HepG2 (cell line): Measurements from ENCODE around the gene SAP130. TPM values are rescaled to one million over a fixed set of nuclear protein-coding genes. Genes with fewer than 3 reads are reported as not detected.

ENCODE experiments used
- FOSL2 ChIP-seq: sonication (generic); formaldehyde crosslinking; IDR thresholded peaks from 2 replicates; pipeline ENCODE4 v1.4.0; 2020; ENCODE audit warnings: missing genetic modification reagents
- FUBP1 ChIP-seq: sonication (generic); formaldehyde crosslinking; IDR thresholded peaks from 2 replicates; pipeline ENCODE4 v1.5.1; 2020; ENCODE audit warnings: missing genetic modification reagents, mild to moderate bottlenecking, borderline replicate concordance
- HNF4A ChIP-seq: sonication (generic); formaldehyde crosslinking; IDR thresholded peaks from 2 replicates; pipeline ENCODE4 v1.4.0; 2020; ENCODE audit warnings: missing genetic modification reagents
- LCORL ChIP-seq, 2 experiments: fragments of 450-650 bp in 1 of 2; sonication (generic) in 1 of 2; formaldehyde crosslinking in 1 of 2; IDR thresholded peaks; 2 replicates each; pipeline versions ENCODE4 v1.5.0 to v1.6.1; 2017 to 2020; ENCODE audit warnings: antibody characterized with exemption in 1 of 2, missing genetic modification reagents in 1 of 2
- RBFOX2 ChIP-seq: fragments of 200-400 bp; formaldehyde crosslinking; IDR thresholded peaks from 2 replicates; pipeline ENCODE4 v1.6.1; 2017; ENCODE audit warnings: low read depth, mild to moderate bottlenecking, low read length
- TCF12 ChIP-seq, 2 experiments: fragments of 450-650 bp in 1 of 2; sonication (generic) in 1 of 2; formaldehyde crosslinking in 1 of 2; IDR thresholded peaks; 2 replicates each; pipeline versions ENCODE4 v1.6.1 to v1.8.0; 2017 to 2022; ENCODE audit warnings: antibody characterized with exemption in 1 of 2, mild to moderate bottlenecking in 1 of 2, missing genetic modification reagents in 1 of 2, moderate library complexity in 1 of 2
- ZXDC ChIP-seq: sonication (generic); formaldehyde crosslinking; IDR thresholded peaks from 2 replicates; pipeline ENCODE4 v1.5.0; 2020; ENCODE audit warnings: mild to moderate bottlenecking, missing genetic modification reagents
- polyA plus RNA-seq, 8 experiments: library from polyadenylated mRNA; depleted of rRNA in 3 of 8; stranded (reverse) in 7 of 8; unstranded in 1 of 8; fragments of >200 nt; fragmentation: Illumina TruSeq in 4 of 8; extraction: Trizol in 4 of 8; gene quantifications; 2 replicates each; pipeline versions ENCODE4 v1.2.1 to v1.2.3, GENCODE V29; 2011 to 2016; ENCODE audit warnings: low read depth in 4 of 8, missing spikeins in 1 of 8, mixed read lengths in 1 of 8; ENCODE audit not compliant: insufficient read depth in 1 of 8
- total RNA-seq, 5 experiments: library from RNA; depleted of rRNA; stranded (reverse); fragments of >200 nt; fragmentation: Illumina TruSeq; extraction: Trizol; gene quantifications; 2 replicates each; pipeline ENCODE4 v1.2.3, GENCODE V29; 2016; ENCODE audit warnings: low read depth in 1 of 5
- TF ChIP-seq, protein P1 (sequence below): sonication (generic); formaldehyde crosslinking; IDR thresholded peaks from 2 replicates; pipeline ENCODE4 v1.4.0; 2020; ENCODE audit warnings: missing genetic modification reagents
- TF ChIP-seq, protein P2 (sequence below): sonication (generic); formaldehyde crosslinking; conservative IDR thresholded peaks from 2 replicates; pipeline ENCODE4 v1.4.0; 2020; ENCODE audit warnings: mild to moderate bottlenecking, missing genetic modification reagents, moderate library complexity

The SAP130 gene
- total and polyA plus RNA-seq, 2 of the 13 experiments (the other 11 are each of a cell fraction or from before 2014, with no cell fraction given) = 11.1 to 18.6 TPM

DNA sequence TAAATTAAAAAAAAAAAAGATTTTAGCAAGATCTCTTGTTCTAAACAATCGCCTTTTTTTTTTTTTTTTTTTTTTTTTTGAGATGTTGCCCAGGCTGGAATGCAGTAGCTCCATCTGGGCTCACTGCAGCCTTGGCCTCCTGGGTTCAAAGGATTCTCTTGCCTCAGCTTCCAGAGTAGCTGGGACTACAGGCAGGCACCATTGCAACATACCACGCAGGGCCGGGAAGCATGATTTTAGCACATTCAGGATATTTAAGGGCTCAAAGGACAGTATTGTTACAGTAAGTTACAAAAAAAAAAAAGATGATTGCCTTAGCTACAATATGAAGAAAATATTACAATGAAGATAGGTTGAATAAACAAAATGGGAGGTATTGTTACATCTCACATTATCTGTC lies 29.5 kb upstream of the SAP130 start (continued):
- TF ChIP-seq, protein P1, sequence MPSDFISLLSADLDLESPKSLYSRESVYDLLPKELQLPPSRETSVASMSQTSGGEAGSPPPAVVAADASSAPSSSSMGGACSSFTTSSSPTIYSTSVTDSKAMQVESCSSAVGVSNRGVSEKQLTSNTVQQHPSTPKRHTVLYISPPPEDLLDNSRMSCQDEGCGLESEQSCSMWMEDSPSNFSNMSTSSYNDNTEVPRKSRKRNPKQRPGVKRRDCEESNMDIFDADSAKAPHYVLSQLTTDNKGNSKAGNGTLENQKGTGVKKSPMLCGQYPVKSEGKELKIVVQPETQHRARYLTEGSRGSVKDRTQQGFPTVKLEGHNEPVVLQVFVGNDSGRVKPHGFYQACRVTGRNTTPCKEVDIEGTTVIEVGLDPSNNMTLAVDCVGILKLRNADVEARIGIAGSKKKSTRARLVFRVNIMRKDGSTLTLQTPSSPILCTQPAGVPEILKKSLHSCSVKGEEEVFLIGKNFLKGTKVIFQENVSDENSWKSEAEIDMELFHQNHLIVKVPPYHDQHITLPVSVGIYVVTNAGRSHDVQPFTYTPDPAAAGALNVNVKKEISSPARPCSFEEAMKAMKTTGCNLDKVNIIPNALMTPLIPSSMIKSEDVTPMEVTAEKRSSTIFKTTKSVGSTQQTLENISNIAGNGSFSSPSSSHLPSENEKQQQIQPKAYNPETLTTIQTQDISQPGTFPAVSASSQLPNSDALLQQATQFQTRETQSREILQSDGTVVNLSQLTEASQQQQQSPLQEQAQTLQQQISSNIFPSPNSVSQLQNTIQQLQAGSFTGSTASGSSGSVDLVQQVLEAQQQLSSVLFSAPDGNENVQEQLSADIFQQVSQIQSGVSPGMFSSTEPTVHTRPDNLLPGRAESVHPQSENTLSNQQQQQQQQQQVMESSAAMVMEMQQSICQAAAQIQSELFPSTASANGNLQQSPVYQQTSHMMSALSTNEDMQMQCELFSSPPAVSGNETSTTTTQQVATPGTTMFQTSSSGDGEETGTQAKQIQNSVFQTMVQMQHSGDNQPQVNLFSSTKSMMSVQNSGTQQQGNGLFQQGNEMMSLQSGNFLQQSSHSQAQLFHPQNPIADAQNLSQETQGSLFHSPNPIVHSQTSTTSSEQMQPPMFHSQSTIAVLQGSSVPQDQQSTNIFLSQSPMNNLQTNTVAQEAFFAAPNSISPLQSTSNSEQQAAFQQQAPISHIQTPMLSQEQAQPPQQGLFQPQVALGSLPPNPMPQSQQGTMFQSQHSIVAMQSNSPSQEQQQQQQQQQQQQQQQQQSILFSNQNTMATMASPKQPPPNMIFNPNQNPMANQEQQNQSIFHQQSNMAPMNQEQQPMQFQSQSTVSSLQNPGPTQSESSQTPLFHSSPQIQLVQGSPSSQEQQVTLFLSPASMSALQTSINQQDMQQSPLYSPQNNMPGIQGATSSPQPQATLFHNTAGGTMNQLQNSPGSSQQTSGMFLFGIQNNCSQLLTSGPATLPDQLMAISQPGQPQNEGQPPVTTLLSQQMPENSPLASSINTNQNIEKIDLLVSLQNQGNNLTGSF = no peak
- TF ChIP-seq HNF4A (CRISPR knock-in tag) (peak; percentile 83), RBFOX2 (no peak), FUBP1 (CRISPR knock-in tag) (no peak), LCORL (IDR thresholded peaks at IDR 0.05) (no peak), LCORL (CRISPR knock-in tag; IDR thresholded peaks at IDR 0.05) (peak; percentile 68; the same call in 1 of the 2 replicates), FOSL2 (CRISPR knock-in tag) (peak; percentile 32; the same call in 1 of the 2 replicates), TCF12 (IDR thresholded peaks at IDR 0.05) (no peak), TCF12 (CRISPR knock-in tag; IDR thresholded peaks at IDR 0.05) (no peak), ZXDC (no peak)
- TF ChIP-seq, protein P2, sequence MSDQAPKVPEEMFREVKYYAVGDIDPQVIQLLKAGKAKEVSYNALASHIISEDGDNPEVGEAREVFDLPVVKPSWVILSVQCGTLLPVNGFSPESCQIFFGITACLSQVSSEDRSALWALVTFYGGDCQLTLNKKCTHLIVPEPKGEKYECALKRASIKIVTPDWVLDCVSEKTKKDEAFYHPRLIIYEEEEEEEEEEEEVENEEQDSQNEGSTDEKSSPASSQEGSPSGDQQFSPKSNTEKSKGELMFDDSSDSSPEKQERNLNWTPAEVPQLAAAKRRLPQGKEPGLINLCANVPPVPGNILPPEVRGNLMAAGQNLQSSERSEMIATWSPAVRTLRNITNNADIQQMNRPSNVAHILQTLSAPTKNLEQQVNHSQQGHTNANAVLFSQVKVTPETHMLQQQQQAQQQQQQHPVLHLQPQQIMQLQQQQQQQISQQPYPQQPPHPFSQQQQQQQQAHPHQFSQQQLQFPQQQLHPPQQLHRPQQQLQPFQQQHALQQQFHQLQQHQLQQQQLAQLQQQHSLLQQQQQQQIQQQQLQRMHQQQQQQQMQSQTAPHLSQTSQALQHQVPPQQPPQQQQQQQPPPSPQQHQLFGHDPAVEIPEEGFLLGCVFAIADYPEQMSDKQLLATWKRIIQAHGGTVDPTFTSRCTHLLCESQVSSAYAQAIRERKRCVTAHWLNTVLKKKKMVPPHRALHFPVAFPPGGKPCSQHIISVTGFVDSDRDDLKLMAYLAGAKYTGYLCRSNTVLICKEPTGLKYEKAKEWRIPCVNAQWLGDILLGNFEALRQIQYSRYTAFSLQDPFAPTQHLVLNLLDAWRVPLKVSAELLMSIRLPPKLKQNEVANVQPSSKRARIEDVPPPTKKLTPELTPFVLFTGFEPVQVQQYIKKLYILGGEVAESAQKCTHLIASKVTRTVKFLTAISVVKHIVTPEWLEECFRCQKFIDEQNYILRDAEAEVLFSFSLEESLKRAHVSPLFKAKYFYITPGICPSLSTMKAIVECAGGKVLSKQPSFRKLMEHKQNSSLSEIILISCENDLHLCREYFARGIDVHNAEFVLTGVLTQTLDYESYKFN (CRISPR knock-in tag) = peak; percentile 34; the same call in 1 of the 2 replicates
